Lung (tissue), 12 donors: ENCODE data around the gene CEP290. TPM values are rescaled to one million over a fixed set of nuclear protein-coding genes. Genes with fewer than 3 reads are reported as not detected.

Experiments
- ATAC-seq: fragments of 200-7000 bp; cut with Tn5 transposase; one replicate; pipeline ENCODE4 v1.9.1; 2020; ENCODE audit warnings: moderate number of reproducible peaks; ENCODE audit not compliant: insufficient read depth, low FRiP score
- DNase-seq, 3 donors: peaks; one replicate each; pipeline ENCODE4 v3.0.0-alpha.2; 2013 to 2017
- H3K27ac ChIP-seq, 2 donors: one replicate each; pipeline ENCODE4 v1.5.1; 2013; ENCODE audit warnings: mild to moderate bottlenecking in 2 of 2, moderate library complexity in 2 of 2, control low read depth in 1 of 2, inconsistent platforms in 1 of 2, low read depth in 1 of 2, low read length in 1 of 2
- H3K27me3 ChIP-seq, 3 donors: one replicate each; pipeline ENCODE4 v1.5.1; 2013; ENCODE audit warnings: low read length in 2 of 3; ENCODE audit not compliant: control insufficient read depth in 3 of 3, insufficient read depth in 3 of 3
- H3K36me3 ChIP-seq, 4 donors: one replicate each; pipeline ENCODE4 v1.5.1; 2013; ENCODE audit warnings: low read length in 4 of 4, mild to moderate bottlenecking in 1 of 4, moderate library complexity in 1 of 4; ENCODE audit not compliant: control insufficient read depth in 4 of 4, insufficient read depth in 4 of 4
- H3K4me1 ChIP-seq, 5 donors: one replicate each; pipeline ENCODE4 v1.5.1; 2013; ENCODE audit warnings: low read length in 5 of 5, mild to moderate bottlenecking in 2 of 5, moderate library complexity in 1 of 5; ENCODE audit not compliant: control insufficient read depth in 5 of 5, insufficient read depth in 5 of 5
- H3K4me3 ChIP-seq: one replicate; pipeline ENCODE4 v1.5.1; 2013; ENCODE audit warnings: mild to moderate bottlenecking, control low read depth, moderate library complexity
- H3K9ac ChIP-seq, 2 donors: one replicate each; pipeline ENCODE4 v1.5.1; 2013; ENCODE audit warnings: low read length in 2 of 2, control low read depth in 1 of 2; ENCODE audit not compliant: insufficient read depth in 1 of 2
- H3K9me3 ChIP-seq, 4 donors: one replicate each; pipeline ENCODE4 v1.5.1; 2013; ENCODE audit warnings: low read length in 3 of 4, mild to moderate bottlenecking in 1 of 4, moderate library complexity in 1 of 4; ENCODE audit not compliant: control insufficient read depth in 4 of 4, insufficient read depth in 3 of 4
- CTCF ChIP-seq: IDR thresholded peaks from 2 replicates; pipeline ENCODE4 v1.5.1; 2012; ENCODE audit warnings: mild to moderate bottlenecking; ENCODE audit errors: control extremely low read depth, extremely low read depth
- WGBS, 2 donors: extraction: QIAGEN DNeasy Blood & Tissue Kit; methylation state at CpG; one replicate each; pipeline ENCODE4 v1.1.7; 2013; 5-methylcytosine and 5-hydroxymethylcytosine counted together
- polyA plus RNA-seq, 2 donors: library from polyadenylated mRNA; stranded (reverse); fragments of 200-250 nt; gene quantifications; one replicate each; pipeline ENCODE4 v1.2.1, GENCODE V29; 2013
- total RNA-seq, 2 donors: library from RNA; depleted of rRNA in 1 of 2; stranded (reverse); fragments of >200 nt in 1 of 2; gene quantifications; one replicate each; pipeline ENCODE4 v1.2.1, GENCODE V29; 2014 to 2021
- donor health status: control.
- donor health status: control.
- donor health status: Bipolar disorder and iron deficiency.
- donor health status: healthy.
- donor health status: DM: yes; HTN: yes; CAD: no.

Gene CEP290
- total and polyA plus RNA-seq, 4 donors: 4.2 to 45.0 (median 10.0) TPM

GRCh38 chr12:88156075-88156654 is 14.3 kb upstream of the CEP290 start:
- no peak for TF ChIP-seq CTCF
- Histone ChIP-seq H3K27me3 (no peaks in the 10 kb centered on the region), H3K9me3 (no peaks in the 10 kb centered on the region), H3K4me1 (no peaks in the 10 kb centered on the region), H3K27ac (no peak overlapping the region), H3K4me3 (no peak overlapping the region), H3K36me3 (peaks cover 0 to 5% (median 2%) of the 10 kb centered on the region in 4 donors), H3K9ac (no peak overlapping the region)
- 91 to 92% methylated on average over 1 of the region's 1 CpG for WGBS, 2 donors
- no peak for DNase-seq
- no peak for ATAC-seq

- Histone ChIP-seq H3K4me1 (no peaks in the 10 kb centered on the region), H3K27me3 (no peaks in the 10 kb centered on the region), H3K27ac (no peak overlapping the region), H3K9me3 (no peaks in the 10 kb centered on the region), H3K36me3 (peaks cover 0 to 7% (median 0%) of the 10 kb centered on the region in 4 donors), H3K4me3 (no peak overlapping the region), H3K9ac (no peak overlapping the region)
- ATAC-seq (no peak), DNase-seq (peak in 2 of 3 donors; percentile 69 to 74)
- whole genome bisulfite sequencing, 2 donors: 86 to 90% methylated on average over 3 of the region's 3 CpGs
- TF ChIP-seq CTCF: no peak
These were observed 12.1 kb upstream of the CEP290 start for GRCh38 chr12:88153959-88154358.

GRCh38 chr12:88150063-88150462 is 8.2 kb upstream of the CEP290 start:
- H3K4me1 ChIP-seq: no peaks in the 10 kb centered on the region
- H3K36me3 ChIP-seq: peaks cover 0 to 2% (median under 1%) of the 10 kb centered on the region in 4 donors
- TF ChIP-seq CTCF: no peak
- DNase-seq (no peak), ATAC-seq (no peak)
- WGBS, 2 donors: 96 to 98% methylated on average over 2 of the region's 2 CpGs
- no peak overlapping the region for H3K4me3 ChIP-seq
- H3K9ac ChIP-seq: no peak overlapping the region
- H3K27me3 ChIP-seq: no peaks in the 10 kb centered on the region
- H3K9me3 ChIP-seq: no peaks in the 10 kb centered on the region
- H3K27ac ChIP-seq: no peak overlapping the region
